Measurements from ENCODE around the gene GABRD. TPM values are rescaled to one million over a fixed set of nuclear protein-coding genes. Genes with fewer than 3 reads are reported as not detected.

The GABRD gene
- polyA plus RNA-seq, 10 donors, result 0.41 to 2.1 (median 0.93) TPM

DNA sequence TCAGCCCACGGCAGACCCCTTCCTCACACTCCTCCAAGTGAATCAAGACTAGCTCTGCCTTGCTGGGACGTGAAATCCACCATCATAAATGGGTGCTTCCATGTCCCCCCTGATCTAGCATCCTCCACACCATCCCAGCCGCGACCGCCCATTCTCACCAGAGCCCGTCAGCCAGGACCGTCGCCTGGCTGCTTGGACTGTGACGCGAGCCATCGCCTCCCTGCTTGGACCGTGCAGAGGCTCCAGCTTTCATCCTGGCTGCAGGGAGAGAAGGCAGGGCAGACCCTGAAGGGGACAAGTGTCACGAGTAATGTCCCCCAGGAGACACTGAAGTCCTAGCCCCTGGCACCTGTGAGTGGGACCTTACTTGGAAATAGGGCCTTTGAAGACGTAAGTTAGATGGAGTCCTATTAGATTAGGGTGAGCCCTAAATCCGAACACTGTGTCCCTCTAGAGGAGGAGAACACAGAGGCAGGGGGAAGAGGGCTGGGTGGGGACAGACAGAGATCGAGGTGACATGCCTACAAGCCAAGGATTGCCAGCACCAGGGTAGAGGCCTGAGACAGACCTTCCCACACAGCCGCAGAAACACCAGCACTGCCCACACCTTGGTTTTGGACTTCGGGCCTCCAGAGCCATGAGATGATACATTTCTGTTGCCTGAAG is 18.3 kb downstream of the GABRD start:
- DNase-seq, result no peak

GRCh38 chr1:2038229-2038628 is 19.1 kb downstream of the GABRD start:
- no peak for DNase-seq

DNA sequence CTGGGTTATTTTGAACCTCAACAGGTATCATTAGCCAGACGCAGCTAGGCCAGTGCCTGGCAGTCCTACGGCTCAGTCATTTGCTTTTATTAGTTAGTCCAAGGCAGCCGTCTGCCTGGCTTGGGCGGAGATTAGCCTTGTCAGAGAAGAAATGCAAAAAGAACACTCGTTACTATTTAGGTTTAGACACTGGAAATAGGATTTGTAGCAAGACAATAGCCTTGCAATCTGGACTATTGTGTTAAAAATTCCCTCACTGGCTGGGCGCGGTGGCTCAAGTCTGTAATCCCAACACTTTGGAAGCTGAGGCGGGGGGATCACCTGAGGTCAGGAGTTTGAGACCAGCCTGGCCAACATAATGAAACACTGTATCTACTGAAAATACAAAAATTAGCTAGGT is 20.1 kb downstream of the GABRD start:
- DNase-seq, result no peak

GRCh38 chr1:2041305-2041704 is 22.2 kb downstream of the GABRD start:
- no peak for DNase-seq

- DNase-seq, result no peak
These were observed 22.7 kb downstream of the GABRD start for GRCh38 chr1:2041887-2042286.

- DNase-seq, result no peak
These were observed 24.0 kb downstream of the GABRD start for GRCh38 chr1:2042830-2043773.

- no peak for DNase-seq
These were observed 24.7 kb downstream of the GABRD start for GRCh38 chr1:2043886-2044285.

- DNase-seq, result peak; percentile 48 to 87 (median 69)
These were observed 25.6 kb downstream of the GABRD start for GRCh38 chr1:2044510-2045319.

DNA sequence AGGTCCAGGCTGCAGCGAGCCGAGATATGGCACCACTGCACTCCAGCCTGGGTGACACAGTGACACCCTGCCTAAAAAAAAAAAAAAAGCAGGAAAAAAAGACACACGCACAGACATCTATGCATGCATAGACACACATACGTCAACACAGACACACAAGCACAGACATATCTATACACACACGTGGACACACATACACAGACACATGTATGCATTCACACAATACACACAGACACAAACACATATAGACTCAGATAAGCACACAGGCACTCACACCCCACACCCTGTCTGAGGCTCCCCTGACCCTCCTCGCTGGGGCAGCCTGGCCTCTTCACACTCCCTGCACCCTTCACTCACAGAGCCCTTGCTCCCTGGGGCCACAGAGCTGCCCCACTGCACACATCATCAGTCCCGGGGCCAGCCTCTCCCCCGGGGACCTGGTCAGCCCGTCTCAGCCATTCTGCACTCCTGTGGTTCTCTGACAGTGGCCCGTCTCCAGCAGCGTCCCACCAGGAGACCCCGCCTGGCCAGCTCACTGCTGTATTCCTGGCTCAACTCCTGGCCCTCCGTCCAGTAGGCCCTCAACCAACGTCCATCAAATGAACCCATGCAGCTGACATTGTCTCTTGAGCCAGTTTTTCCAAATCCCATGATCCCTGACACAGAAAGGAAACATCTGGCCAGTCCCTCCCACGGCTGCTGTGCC is 26.5 kb downstream of the GABRD start:
- DNase-seq, result peak; percentile 30 to 76 (median 42)

DNA sequence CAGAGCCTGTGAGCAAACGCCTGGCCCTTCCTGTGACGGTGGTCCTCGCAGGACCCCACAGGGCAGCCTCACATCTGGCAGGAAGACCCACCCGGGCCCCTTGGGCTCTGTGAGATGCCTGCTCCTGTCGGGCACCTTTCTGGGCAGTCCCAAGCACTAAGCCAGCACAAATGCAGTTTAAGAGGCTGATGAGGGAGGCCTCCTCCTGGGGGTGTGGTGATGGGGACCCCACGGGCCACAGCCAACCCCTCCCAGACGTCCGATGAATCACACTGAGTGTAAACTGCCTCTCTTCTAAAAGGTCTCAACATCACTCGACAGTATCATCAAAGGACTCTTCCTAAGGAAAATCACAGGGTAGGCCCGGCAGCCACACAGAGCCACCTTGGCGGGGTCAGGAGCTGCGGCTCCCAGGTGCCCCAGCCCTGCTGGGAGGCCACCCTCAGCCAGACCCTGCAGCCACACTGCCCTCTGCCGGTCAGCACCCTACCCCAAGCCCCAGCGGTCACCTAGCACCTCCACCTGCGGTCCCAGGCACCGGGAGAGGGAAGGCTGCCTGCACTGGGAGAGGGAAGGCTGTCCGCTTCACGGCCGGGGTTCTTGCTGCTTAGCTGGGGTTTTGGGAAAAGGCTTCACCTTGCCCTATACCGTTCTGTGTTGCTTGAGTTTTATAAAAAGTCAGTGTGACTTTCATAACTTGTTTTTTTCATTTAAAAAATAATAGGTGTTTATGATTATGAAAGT is 27.2 kb downstream of the GABRD start:
- DNase-seq, result peak in 1 of 3 donors; percentile 37

DNA sequence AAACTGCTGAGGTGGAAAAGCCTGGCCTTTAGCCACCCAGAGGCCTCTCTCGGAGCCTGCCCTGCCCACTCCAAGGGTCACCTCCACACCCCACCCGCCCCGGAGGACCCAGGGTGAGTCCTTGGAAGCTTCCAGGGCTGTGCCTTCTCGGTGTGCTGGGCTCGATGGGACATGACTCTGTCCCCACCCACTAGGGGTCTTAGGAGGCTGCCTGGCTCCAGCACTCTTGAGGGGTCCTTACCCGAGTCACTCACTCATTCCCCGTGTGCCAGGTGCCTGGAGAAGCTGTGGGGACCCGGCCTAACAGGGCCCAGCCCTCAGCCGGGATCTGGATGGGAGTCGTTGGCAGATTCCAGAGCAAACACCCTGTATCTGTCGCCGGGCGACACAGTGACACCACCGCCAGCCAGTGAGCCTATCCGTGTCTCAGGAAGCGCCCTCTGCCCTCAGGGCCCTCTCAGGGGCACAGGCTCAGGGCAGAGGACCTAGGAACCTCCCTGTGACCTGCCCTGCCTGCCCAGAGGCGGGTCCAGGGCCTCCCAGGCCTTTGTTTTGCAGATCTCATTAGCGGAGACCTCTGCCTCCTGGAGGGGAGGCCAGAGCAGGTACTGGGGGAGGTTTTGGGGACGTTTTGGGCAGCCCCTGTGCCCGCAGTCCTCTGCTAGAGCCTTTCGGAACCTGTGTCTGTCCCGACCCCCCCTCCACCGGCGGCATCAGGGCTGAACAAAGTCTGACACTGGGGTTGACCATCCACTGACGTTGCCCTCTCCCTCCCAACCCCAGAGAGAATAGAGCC is 28.0 kb downstream of the GABRD start:
- DNase-seq, result no peak

- DNase-seq, result no peak
These were observed 28.9 kb downstream of the GABRD start for GRCh38 chr1:2047749-2048729.

- no peak for DNase-seq
These were observed 30.1 kb downstream of the GABRD start for GRCh38 chr1:2049225-2049717.

DNA sequence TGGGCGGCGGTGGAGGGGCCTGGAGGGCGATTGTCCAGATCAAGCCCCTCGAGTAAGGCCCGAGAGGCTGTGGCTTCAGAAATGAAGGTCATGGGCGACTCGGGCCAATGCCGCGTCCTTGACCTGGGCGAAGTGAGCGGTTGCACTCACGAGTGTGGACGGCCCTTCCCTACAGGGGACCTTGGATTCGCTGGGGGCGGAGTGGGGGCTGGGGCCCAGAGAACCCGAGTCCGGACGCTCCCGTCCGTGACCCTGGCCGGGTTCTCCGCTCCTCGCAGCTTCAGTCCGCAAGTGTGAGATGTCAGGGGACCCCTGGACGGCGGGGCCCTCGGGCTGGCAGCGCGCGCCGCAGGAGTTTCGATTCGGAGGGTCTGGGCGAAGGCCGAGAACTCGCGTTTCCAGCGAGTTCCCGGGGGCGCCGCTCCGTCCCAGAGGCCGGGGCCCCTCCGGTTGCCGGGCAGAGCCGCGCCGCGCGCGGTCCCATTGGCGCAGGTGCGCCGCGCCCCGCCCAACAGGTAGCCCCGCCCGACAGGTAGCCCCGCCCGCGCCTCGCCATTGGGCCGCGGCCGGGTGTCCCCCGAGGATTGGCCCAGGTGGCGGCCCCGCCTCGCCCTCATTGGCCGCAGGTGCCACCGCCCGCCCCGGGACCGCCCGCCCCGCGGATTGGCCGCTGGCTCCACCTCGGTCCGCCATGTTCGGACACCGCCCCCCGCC is 30.7 kb downstream of the GABRD start, which contains the start of gene PRKCZ:
Gene PRKCZ, plus strand, starts transcription at position 694 of the 714 bp plus-strand sequence. CDS start 220 bp downstream, outside the sequence.
- peak in 1 of 3 donors; percentile 37 for DNase-seq

- peak in 1 of 3 donors; percentile 34 for DNase-seq
These were observed 31.3 kb downstream of the GABRD start for GRCh38 chr1:2050461-2050792.

DNA sequence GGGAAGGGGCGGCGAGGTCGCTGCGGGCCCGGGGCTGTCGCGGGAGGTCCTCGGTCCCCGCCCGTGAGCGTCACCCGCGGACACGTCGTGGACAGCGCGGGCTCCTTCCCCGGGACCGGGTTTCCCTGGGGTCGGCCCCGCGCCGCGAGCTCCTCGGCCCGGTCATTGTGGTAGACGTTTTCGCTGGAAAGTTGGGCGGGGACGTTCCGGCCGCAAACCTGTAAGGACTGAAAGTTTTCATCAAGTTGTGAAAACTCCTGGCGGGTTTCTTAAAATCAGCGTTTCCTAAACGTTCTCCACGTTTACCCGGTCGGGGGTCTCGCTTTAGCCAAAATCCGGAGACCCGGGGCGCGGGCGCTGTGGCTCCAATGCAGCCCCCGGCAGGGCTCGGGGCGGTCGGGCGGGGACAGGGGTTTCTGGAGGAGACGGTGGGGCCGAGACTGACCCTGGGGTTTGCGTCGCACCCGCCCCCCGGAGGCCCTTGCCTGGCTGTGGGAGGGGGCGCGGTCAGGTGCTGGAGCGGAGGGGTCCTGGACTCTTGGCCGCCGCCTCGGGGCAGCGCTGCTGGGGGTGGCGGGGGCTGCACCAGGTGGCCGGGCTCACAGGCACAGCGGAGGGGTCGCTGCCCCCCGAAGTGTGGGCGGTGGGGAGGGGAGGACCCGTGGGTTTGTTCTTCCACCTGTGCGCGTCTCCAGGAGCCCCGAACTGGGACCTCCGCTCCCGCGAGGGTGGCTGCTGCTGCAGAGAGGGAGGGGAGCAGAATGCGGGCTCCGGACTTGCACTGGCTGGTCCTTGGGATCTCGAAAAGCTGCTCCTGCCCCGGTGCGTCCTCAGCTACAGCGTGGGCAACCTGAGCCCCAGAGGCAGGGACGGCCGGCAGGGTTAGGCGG is 31.9 kb downstream of the GABRD start:
- DNase-seq, result no peak
